SKM-1 treated with dmso at 0.1 percent for 144 hours (cell line): ENCODE measurements around the gene COLEC11.

Experiments
- DNase-seq: peaks from one replicate; lab custom pipeline; 2025; ENCODE audit not compliant: unreplicated experiment; lab: John Stamatoyannopoulos, UW

The COLEC11 gene

DNA sequence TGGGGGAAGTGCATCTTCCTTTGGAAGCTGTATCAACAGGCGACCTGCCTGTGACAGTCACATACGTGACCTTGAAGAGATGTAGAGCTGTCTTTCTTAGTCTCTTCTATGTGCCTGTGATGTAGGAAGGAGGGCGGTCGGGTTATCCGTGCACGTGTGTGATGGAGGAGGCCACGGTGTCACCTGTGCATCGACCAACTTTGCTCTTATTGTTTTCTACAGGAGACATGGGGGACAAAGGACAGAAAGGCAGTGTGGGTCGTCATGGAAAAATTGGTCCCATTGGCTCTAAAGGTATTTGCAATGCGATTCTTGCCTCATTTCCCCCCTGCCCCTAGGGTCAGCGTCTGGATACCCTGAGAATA is 42.4 kb downstream of the COLEC11 start:
- no peak for DNase-seq

- DNase-seq = no peak
Measured at GRCh38 chr2:3637692-3638455, 43.0 kb downstream of the COLEC11 start.

- no peak for DNase-seq
Measured at GRCh38 chr2:3638456-3638810, 43.5 kb downstream of the COLEC11 start.

DNA sequence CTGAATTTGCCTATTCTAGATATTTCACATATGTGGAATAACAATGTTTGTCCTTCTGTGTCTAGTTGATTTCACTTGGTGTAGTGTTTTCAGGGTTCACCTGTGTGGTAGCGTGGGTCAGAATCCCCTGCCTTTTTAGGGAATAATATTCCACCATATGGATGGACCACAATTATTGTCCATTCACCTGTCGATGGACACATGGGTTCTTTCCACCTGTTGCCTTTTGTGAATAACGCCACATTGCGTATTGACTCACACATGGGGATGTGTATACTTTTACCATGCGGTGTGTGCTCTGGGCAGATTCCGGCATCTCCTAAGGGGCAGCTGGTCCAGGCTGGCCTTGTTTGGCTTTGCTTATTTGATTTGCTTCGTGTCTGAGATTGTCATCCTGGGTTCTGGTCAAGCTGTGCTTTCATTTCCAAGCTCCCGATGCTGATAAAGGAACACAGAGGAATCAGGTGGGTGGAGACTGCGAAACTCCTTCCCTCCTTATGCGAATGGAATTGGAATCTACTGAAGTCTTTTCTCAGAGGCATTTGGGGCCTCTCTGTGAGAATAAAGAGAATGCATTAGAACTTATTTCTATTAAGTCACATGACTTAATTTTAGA is 44.2 kb downstream of the COLEC11 start:
- no peak for DNase-seq

- DNase-seq = no peak
Measured at GRCh38 chr2:3639653-3640052, 44.7 kb downstream of the COLEC11 start.

GRCh38 chr2:3641181-3641580 is 46.3 kb downstream of the COLEC11 start:
- DNase-seq = no peak

GRCh38 chr2:3641841-3642421 is 47.0 kb downstream of the COLEC11 start:
- no peak for DNase-seq

GRCh38 chr2:3642521-3643215 is 47.8 kb downstream of the COLEC11 start:
- no peak for DNase-seq

- no peak for DNase-seq
Measured at GRCh38 chr2:3643371-3644245, 48.7 kb downstream of the COLEC11 start.

GRCh38 chr2:3644246-3644525 is 49.3 kb downstream of the COLEC11 start:
- DNase-seq = peak; percentile 47

DNA sequence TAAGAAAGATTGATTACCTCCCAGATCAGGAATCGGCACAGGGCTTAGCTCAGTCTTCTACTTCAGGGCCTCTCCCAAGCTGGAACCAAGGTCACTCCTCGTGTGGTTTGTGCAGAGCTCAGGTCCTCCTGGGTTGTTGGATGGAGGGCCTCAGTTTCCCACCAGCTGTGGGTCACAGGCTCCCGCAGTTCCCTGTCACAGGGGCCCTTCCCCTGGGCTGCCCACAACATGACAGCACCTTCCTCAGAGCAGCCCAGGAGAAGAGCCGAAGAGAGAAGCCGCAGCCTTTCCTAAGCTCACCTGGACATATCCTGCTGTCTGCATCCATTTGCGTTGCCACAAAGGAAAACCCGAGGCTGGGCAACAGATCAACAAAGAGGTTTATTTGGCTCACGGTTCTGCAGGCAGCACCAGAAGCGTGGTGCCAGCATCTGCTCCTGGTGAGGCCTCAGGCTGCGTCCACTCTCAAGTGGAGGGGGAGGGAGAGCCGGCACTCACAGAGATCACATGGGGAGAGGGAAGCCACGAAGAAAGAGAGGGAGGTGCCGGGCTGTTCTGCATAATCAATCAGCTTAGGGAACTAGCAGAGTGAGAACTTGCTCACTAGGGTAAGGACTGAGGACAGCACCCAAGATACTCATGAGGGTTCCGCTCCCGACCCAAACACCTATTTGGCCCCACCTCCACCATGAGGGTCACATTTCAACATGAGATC is 50.1 kb downstream of the COLEC11 start:
- DNase-seq = no peak

DNA sequence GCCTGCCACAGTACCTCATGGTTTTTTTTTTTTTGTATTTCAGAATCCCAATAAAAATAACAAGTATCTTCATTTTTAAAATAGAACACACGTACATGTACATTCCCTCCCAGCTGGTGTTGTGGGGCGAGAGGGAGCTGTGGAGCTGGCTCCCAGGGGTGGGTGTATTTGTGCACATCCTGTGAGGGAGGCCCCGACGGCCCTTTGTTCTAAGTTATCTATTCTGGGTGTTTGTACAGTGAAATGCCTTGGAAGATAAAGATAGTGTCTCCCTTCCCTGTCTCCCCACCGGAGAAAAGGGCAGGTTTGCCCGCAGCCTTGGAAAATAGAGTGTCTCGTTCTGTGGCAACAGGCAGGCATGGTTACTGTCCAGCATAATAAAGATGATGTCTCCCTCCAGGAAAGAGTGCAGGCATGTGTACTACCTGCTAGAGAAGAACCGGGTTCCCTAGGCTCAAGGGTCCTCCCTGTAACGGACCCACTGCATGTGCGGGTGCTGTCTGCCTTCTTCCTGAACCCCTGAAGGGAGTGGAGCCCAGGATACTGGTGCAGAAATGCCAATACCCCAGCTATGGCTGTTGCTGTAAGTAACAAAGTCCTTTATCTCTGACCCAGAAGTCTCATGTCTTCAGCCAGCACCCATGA is 51.0 kb downstream of the COLEC11 start:
- DNase-seq = no peak

GRCh38 chr2:3646446-3646845 is 51.5 kb downstream of the COLEC11 start:
- DNase-seq = no peak

DNA sequence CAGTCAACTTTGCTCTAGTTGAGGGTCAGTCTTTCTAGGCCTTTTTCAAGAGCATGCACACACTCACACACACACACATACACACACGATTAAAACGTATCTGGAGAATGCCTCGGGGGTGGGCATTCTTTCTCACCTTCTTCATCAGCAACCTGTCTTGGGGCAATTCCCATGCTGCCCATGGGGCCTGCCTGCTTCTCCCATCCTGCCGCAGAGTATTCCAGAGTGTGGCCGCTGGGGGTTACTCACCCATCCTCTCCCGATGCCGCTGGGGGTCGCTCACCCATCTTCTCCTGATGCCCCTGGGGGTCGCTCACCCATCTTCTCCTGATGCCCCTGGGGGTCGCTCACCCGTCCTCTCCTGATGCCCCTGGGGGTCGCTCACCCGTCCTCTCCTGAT is 52.3 kb downstream of the COLEC11 start:
- no peak for DNase-seq

GRCh38 chr2:3647831-3648651 is 53.1 kb downstream of the COLEC11 start:
- DNase-seq = no peak

GRCh38 chr2:3648652-3649177 is 53.8 kb downstream of the COLEC11 start:
- DNase-seq = no peak

DNA sequence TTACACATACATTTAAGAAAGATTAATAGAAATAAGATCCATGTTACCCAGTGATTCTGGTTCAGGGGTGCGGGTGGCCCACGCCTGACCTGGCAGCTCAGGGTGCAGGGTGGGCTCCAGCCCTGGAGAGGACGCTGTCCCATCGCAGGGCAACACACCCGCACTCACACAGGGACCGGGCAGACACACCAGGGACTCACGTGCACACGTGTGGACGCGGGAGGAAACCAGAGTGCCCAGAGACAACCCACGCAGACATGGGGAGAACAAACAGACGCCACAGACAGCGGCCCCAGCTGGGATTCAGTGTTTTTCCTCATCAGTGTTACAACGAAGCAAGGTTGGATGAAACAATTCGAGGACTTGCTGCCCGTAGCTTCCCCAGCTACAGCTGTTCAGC is 54.7 kb downstream of the COLEC11 start:
- no peak for DNase-seq

- DNase-seq = no peak
Measured at GRCh38 chr2:3650140-3650920, 55.4 kb downstream of the COLEC11 start.
